GM12878 (cell line): Measurements from ENCODE around the gene FGFBP3. TPM values are rescaled to one million over a fixed set of nuclear protein-coding genes. Genes with fewer than 3 reads are reported as not detected.

Experiments used
- ATAC-seq: fragments of 200-7000 bp; cut with Tn5 transposase; 3 replicates; pipeline ENCODE4 v1.9.1; 2020; ENCODE audit warnings: mild to moderate bottlenecking, moderate library complexity
- BruUV-seq: library from RNA; stranded (reverse); fragments of 400-500 nt; replicated peaks from 2 replicates; lab custom pipeline; 2021; lab: Mats Ljungman, UMichigan
- CTCF ChIA-PET: fragments of 300-600 bp; sonication (Branson Sonifier 250); formaldehyde crosslinking; extraction: SDS; loops from one replicate; lab custom pipeline; 2021; ENCODE audit warnings: inconsistent platforms; lab: Yijun Ruan, JAX
- POLR2A ChIA-PET: fragments of 350-600 bp; formaldehyde crosslinking; extraction: SDS; loops from one replicate; lab custom pipeline; 2021; ENCODE audit warnings: inconsistent platforms; lab: Charles Lee
- RAD21 ChIA-PET: fragments of 300-600 bp; sonication (Branson Sonifier 250); formaldehyde crosslinking; loops from one replicate; lab custom pipeline; 2023; ENCODE audit warnings: antibody characterized with exemption; ENCODE audit not compliant: unreplicated experiment; lab: Charles Lee
- SMC1A ChIA-PET: fragments of 300-600 bp; sonication (Branson Sonifier 250); formaldehyde crosslinking; loops from one replicate; lab custom pipeline; 2023; ENCODE audit not compliant: unreplicated experiment, uncharacterized antibody; lab: Charles Lee
- DNase-seq: peaks from one replicate; pipeline ENCODE4 v3.0.0-alpha.2; 2011; ENCODE audit warnings: low read depth, low spot score
- FAIRE-seq: peaks from 3 replicates; lab custom pipeline; 2011; peaks lifted over from hg19 to GRCh38; lab: Jason Lieb, UNC
- H2AFZ ChIP-seq: 2 replicates; pipeline ENCODE4 v1.6.0; 2011; ENCODE audit warnings: low read depth, low read length, control low read depth; ENCODE audit not compliant: control insufficient read depth
- H3K27ac ChIP-seq: 2 replicates; pipeline ENCODE4 v1.5.1; 2011; ENCODE audit warnings: control low read depth; ENCODE audit not compliant: control insufficient read depth, insufficient read depth
- H3K27me3 ChIP-seq, 2 experiments: replicated peaks in 1 of 2; 2 replicates each; pipeline versions ENCODE4 v1.6.0 to v1.6.1; 2011; ENCODE audit warnings: low read length in 1 of 2; ENCODE audit not compliant: control insufficient read depth in 2 of 2, insufficient read depth in 2 of 2
- H3K36me3 ChIP-seq, 2 experiments: 2 replicates each; pipeline ENCODE4 v1.5.1; 2011; ENCODE audit warnings: low read length in 1 of 2; ENCODE audit not compliant: control insufficient read depth in 2 of 2, insufficient read depth in 2 of 2
- H3K4me1 ChIP-seq: 2 replicates; pipeline ENCODE4 v1.6.1; 2011; ENCODE audit warnings: mild to moderate bottlenecking, low read length, moderate library complexity, mixed read lengths; ENCODE audit not compliant: control insufficient read depth, insufficient read depth
- H3K4me2 ChIP-seq: 2 replicates; pipeline ENCODE4 v1.6.0; 2011; ENCODE audit warnings: control low read depth; ENCODE audit not compliant: control insufficient read depth, insufficient read depth
- H3K4me3 ChIP-seq: fragments of 200-600 bp; sonication (generic); 2 replicates; pipeline ENCODE4 v1.5.1; 2016
- H3K79me2 ChIP-seq: 2 replicates; pipeline ENCODE4 v1.6.0; 2011; ENCODE audit warnings: low read length; ENCODE audit not compliant: control insufficient read depth, insufficient read depth
- H3K9ac ChIP-seq: 2 replicates; pipeline ENCODE4 v1.8.0; 2011; ENCODE audit warnings: low read length, control low read depth, mixed read lengths; ENCODE audit not compliant: control insufficient read depth, insufficient read depth
- H3K9me3 ChIP-seq: replicated peaks from 3 replicates; pipeline ENCODE4 v1.5.1; 2011; ENCODE audit warnings: mild to moderate bottlenecking, low read length; ENCODE audit not compliant: control insufficient read depth, insufficient read depth
- H4K20me1 ChIP-seq: 2 replicates; pipeline ENCODE4 v1.6.0; 2011; ENCODE audit not compliant: control insufficient read depth, insufficient read depth
- BMI1 ChIP-seq: fragments of 450-650 bp; IDR thresholded peaks from 2 replicates; pipeline ENCODE4 v1.6.1; 2016; ENCODE audit warnings: mild to moderate bottlenecking, moderate library complexity, borderline replicate concordance
- CHD1 ChIP-seq: IDR thresholded peaks from 2 replicates; pipeline ENCODE4 v1.6.1; 2012; ENCODE audit warnings: low read depth, low read length, improper control_type of control experiment
- IKZF2 ChIP-seq, 2 experiments: fragments of 450-650 bp; IDR thresholded peaks; 2 replicates each; pipeline ENCODE4 v1.6.1; 2017; ENCODE audit warnings: mild to moderate bottlenecking in 2 of 2, moderate library complexity in 2 of 2
- JUNB ChIP-seq: IDR thresholded peaks from 2 replicates; pipeline ENCODE4 v1.6.1; 2016; ENCODE audit warnings: antibody characterized with exemption, mild to moderate bottlenecking
- MXI1 ChIP-seq: fragments of 150-350 bp; IDR thresholded peaks from 2 replicates; pipeline ENCODE4 v1.6.1; 2011; ENCODE audit warnings: low read depth, mild to moderate bottlenecking, inconsistent platforms, low read length, improper control_type of control experiment
- NBN ChIP-seq: fragments of 450-650 bp; IDR thresholded peaks from 2 replicates; pipeline ENCODE4 v1.6.1; 2016
- RAD51 ChIP-seq: fragments of 450-650 bp; IDR thresholded peaks from 2 replicates; pipeline ENCODE4 v1.6.1; 2016; ENCODE audit warnings: moderate library complexity, mild to moderate bottlenecking, inconsistent platforms
- SPI1 ChIP-seq: IDR thresholded peaks from 2 replicates; pipeline ENCODE4 v1.6.1; 2011; ENCODE audit warnings: low read depth, mild to moderate bottlenecking, low read length, moderate library complexity, borderline replicate concordance; ENCODE audit not compliant: insufficient read depth
- YY1 ChIP-seq: IDR thresholded peaks from 2 replicates; pipeline ENCODE4 v1.6.1; 2011; ENCODE audit warnings: low read depth, mild to moderate bottlenecking, low read length
- WGBS: methylation state at CpG from one replicate; pipeline ENCODE4 v1.1.6; 2016; ENCODE audit warnings: low lambda C conversion rate; ENCODE audit not compliant: insufficient replicate concordance, insufficient coverage; ENCODE audit errors: missing lambda C conversion rate; 5-methylcytosine and 5-hydroxymethylcytosine counted together
- in situ Hi-C: fragments of 300-500 bp; cut with MboI; formaldehyde crosslinking; loops from 9 replicates; pipeline ENCODE4 v1.14.3; 2018; ENCODE audit warnings: mixed read lengths
- intact Hi-C: fragments of 100-400 bp; cut with micrococcal nuclease; formaldehyde crosslinking; loops from one replicate; pipeline ENCODE4 v1.14.2; 2022; ENCODE audit not compliant: unreplicated experiment
- polyA plus RNA-seq, 11 experiments: library from polyadenylated mRNA; depleted of rRNA in 4 of 11; unstranded in 6 of 11; stranded (reverse) in 5 of 11; fragments of >200 nt; fragmentation: Nextera tagmentation in 4 of 11; fragmentation: Illumina TruSeq in 1 of 11; extraction: Ambion mirVana in 4 of 11; extraction: Trizol in 1 of 11; gene quantifications; 1 replicate in 1 of 11; 2 replicates in 10 of 11; pipeline versions ENCODE4 v1.2.1 to v1.2.3, GENCODE V29; 2011 to 2016; ENCODE audit warnings: inconsistent platforms in 2 of 11, missing spikeins in 2 of 11, low read depth in 1 of 11
- total RNA-seq, 4 experiments: library from RNA; depleted of rRNA in 3 of 4; stranded (reverse); fragments of >200 nt in 3 of 4; fragmentation: Illumina TruSeq in 1 of 4; extraction: Trizol in 1 of 4; gene quantifications; 2 replicates each; pipeline versions ENCODE4 v1.2.1 to v1.2.3, GENCODE V29; 2013 to 2021
- TF ChIP-seq, protein P1 (sequence below): fragments of 450-650 bp; IDR thresholded peaks from 2 replicates; pipeline ENCODE4 v1.6.1; 2016; ENCODE audit warnings: mild to moderate bottlenecking
- TF ChIP-seq, protein P2 (sequence below): fragments of 450-650 bp; formaldehyde crosslinking; IDR thresholded peaks from 2 replicates; pipeline ENCODE4 v1.5.0; 2022; ENCODE audit warnings: mild to moderate bottlenecking, missing genetic modification characterization
- TF ChIP-seq, protein P3 (sequence below): fragments of 450-650 bp; IDR thresholded peaks from 2 replicates; pipeline ENCODE4 v1.6.1; 2017; ENCODE audit warnings: low read depth, mild to moderate bottlenecking, moderate library complexity

Gene FGFBP3
- total and polyA plus RNA-seq, 10 of the 15 experiments (the other 5 are each of a cell fraction or from before 2014, with no cell fraction given): 0.08 to 1.0 (median 0.23) TPM

DNA sequence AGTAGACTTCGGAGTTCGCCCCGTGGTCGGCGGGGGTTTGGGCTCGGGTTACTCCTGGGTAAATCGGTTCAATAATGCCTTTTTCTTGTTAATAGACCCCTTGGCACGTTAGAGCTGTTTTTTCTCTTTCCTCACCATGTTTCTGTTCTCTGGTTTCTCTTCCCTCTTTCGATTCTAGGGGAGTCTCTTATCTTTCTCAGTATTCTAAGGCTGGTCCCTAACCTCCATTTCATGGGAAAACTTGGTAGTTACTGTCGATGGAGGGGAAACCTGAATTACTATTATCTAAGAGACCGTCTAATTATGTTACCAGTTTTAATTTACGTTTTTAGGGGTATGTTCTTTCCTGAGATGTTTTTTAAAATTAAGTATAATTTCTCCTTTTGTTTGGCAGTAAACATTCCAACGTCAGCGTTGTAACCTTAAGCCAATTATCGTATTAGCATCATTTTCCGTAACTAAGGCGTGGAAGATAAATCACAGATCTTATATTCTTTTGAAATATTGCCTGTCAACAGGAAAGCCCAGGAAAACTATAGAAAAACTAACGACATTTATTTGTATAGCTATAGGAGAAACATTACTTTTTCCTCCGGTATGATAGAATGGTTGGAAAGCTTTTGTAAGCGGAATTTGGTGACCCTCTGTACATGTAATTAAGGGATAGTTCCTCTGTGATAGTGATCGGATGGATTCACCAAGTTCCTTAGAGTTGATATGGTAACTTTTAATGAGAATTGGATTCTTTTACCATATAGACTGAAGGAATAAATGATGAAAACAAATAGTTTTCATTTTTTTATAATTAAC lies 15.1 kb upstream of the FGFBP3 start:
- Histone ChIP-seq H3K36me3 (peaks cover 0 to 3% of the 10 kb centered on the region in 2 experiments; a peak in 1 of 4 replicates), H4K20me1 (no peaks in the 10 kb centered on the region; the same call in 1 of the 2 replicates), H3K9me3 (no peaks in the 10 kb centered on the region; the same call in 2 of the 3 replicates), H3K9ac (peak overlapping the region; percentile 90), H3K79me2 (peaks cover 59% of the 10 kb centered on the region), H3K4me1 (no peaks in the 10 kb centered on the region), H2AFZ (peak overlapping the region; percentile 95), H3K4me2 (peak overlapping the region; percentile 36), H3K4me3 (peak overlapping the region; percentile 86), H3K27ac (peak overlapping the region; percentile 88), H3K27me3 (no peaks in the 10 kb centered on the region; a peak in 1 of 4 replicates)
- FAIRE-seq (peak; percentile 47), DNase-seq (no peak), ATAC-seq (peak; percentile 50)
- in situ Hi-C loops: loop anchor here (5.0 to 25.0 kb wide), 3 partner anchors 537 to 1037 kb away; no protein-coding TSS in a partner anchor
- TF ChIP-seq, protein P1, sequence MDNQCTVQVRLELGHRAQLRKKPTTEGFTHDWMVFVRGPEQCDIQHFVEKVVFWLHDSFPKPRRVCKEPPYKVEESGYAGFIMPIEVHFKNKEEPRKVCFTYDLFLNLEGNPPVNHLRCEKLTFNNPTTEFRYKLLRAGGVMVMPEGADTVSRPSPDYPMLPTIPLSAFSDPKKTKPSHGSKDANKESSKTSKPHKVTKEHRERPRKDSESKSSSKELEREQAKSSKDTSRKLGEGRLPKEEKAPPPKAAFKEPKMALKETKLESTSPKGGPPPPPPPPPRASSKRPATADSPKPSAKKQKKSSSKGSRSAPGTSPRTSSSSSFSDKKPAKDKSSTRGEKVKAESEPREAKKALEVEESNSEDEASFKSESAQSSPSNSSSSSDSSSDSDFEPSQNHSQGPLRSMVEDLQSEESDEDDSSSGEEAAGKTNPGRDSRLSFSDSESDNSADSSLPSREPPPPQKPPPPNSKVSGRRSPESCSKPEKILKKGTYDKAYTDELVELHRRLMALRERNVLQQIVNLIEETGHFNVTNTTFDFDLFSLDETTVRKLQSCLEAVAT: 0 out of 2 replicates have a peak, but pooled peaks have one; percentile 20
- TF ChIP-seq SPI1 (peak; percentile 63; the same call in 1 of the 2 replicates), NBN (0 out of 2 replicates have a peak, but pooled peaks have one; percentile 5), JUNB (peak; percentile 47), RAD51 (no peak), BMI1 (no peak), CHD1 (peak; percentile 66; the same call in 1 of the 2 replicates), IKZF2 (IDR thresholded peaks at IDR 0.05) (peak; percentile 55 to 60; a peak in 2 of 4 replicates), YY1 (peak; percentile 1; the same call in 1 of the 2 replicates), MXI1 (no peak)
- TF ChIP-seq, protein P2, sequence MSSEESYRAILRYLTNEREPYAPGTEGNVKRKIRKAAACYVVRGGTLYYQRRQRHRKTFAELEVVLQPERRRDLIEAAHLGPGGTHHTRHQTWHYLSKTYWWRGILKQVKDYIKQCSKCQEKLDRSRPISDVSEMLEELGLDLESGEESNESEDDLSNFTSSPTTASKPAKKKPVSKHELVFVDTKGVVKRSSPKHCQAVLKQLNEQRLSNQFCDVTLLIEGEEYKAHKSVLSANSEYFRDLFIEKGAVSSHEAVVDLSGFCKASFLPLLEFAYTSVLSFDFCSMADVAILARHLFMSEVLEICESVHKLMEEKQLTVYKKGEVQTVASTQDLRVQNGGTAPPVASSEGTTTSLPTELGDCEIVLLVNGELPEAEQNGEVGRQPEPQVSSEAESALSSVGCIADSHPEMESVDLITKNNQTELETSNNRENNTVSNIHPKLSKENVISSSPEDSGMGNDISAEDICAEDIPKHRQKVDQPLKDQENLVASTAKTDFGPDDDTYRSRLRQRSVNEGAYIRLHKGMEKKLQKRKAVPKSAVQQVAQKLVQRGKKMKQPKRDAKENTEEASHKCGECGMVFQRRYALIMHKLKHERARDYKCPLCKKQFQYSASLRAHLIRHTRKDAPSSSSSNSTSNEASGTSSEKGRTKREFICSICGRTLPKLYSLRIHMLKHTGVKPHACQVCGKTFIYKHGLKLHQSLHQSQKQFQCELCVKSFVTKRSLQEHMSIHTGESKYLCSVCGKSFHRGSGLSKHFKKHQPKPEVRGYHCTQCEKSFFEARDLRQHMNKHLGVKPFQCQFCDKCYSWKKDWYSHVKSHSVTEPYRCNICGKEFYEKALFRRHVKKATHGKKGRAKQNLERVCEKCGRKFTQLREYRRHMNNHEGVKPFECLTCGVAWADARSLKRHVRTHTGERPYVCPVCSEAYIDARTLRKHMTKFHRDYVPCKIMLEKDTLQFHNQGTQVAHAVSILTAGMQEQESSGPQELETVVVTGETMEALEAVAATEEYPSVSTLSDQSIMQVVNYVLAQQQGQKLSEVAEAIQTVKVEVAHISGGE (CRISPR knock-in tag): no peak
- TF ChIP-seq, protein P3, sequence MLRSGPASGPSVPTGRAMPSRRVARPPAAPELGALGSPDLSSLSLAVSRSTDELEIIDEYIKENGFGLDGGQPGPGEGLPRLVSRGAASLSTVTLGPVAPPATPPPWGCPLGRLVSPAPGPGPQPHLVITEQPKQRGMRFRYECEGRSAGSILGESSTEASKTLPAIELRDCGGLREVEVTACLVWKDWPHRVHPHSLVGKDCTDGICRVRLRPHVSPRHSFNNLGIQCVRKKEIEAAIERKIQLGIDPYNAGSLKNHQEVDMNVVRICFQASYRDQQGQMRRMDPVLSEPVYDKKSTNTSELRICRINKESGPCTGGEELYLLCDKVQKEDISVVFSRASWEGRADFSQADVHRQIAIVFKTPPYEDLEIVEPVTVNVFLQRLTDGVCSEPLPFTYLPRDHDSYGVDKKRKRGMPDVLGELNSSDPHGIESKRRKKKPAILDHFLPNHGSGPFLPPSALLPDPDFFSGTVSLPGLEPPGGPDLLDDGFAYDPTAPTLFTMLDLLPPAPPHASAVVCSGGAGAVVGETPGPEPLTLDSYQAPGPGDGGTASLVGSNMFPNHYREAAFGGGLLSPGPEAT: peak; percentile 40; the same call in 1 of the 2 replicates
- 2% methylated on average over 21 of the region's 21 CpGs for WGBS
- TSS peak; percentile 69 for BruUV-seq
- RAD21 ChIA-PET: interaction anchor here (1.0 to 1.5 kb wide), 6 partner anchors 11 to 128 kb away, joined by 3 to 6 read pairs (median 4); no protein-coding TSS in a partner anchor
- SMC1A ChIA-PET: interaction anchor here (0.9 to 2.3 kb wide), 11 partner anchors 8 to 918 kb away, joined by 3 to 12 read pairs (median 3); partner anchors contain the start of gene TNKS2
- POLR2A ChIA-PET: interaction anchor here (0.7 to 1.9 kb wide), 12 partner anchors 8 to 1053 kb away, joined by 3 to 9 read pairs (median 4); partner anchors contain the start of genes FGFBP3, RPP30 and TNKS2
- intact Hi-C loops: loop anchor here (5.0 kb wide), 1 partner anchor 127 kb away; the partner anchor contains the start of gene TNKS2
- CTCF ChIA-PET: interaction anchor here (0.6 to 1.9 kb wide), 9 partner anchors 8 to 21 kb away, joined by 3 to 11 read pairs (median 3); no protein-coding TSS in a partner anchor
